RWPE2 (cell line): ENCODE measurements around the gene MIR17HG.
"Not testable (repeated sequence)": the region's sequence is repeated elsewhere in the genome, so short reads cannot be mapped to it uniquely, and the experiment has no call there.

ENCODE experiments used
- ATAC-seq: fragments of 200-7000 bp; cut with Tn5 transposase; 3 replicates; pipeline ENCODE4 v1.9.1; 2021; ENCODE audit warnings: low read depth
- DNase-seq: peaks from one replicate; pipeline ENCODE4 v3.0.0-alpha.2; 2020; ENCODE audit warnings: low spot score
- H3K27ac ChIP-seq: fragments of 450-650 bp; 2 replicates; pipeline ENCODE4 v1.5.1; 2017; ENCODE audit warnings: mild to moderate bottlenecking; ENCODE audit not compliant: poor library complexity, severe bottlenecking
- H3K27me3 ChIP-seq: fragments of 250-450 bp; sonication (Bioruptor Pico); 2 replicates; pipeline ENCODE4 v1.5.1; 2021; ENCODE audit warnings: mild to moderate bottlenecking, moderate library complexity; ENCODE audit not compliant: insufficient read depth, poor library complexity, severe bottlenecking
- H3K36me3 ChIP-seq: fragments of 250-450 bp; sonication (Bioruptor Pico); 2 replicates; pipeline ENCODE4 v1.5.1; 2020; ENCODE audit warnings: low read depth, mild to moderate bottlenecking, moderate library complexity
- H3K4me1 ChIP-seq: fragments of 250-450 bp; sonication (Bioruptor Pico); 2 replicates; pipeline ENCODE4 v1.5.1; 2021; ENCODE audit warnings: mild to moderate bottlenecking, moderate library complexity; ENCODE audit not compliant: insufficient read depth, poor library complexity, severe bottlenecking
- H3K4me3 ChIP-seq: fragments of 250-450 bp; sonication (Bioruptor Pico); 2 replicates; pipeline ENCODE4 v1.5.1; 2021; ENCODE audit warnings: mild to moderate bottlenecking, moderate library complexity; ENCODE audit not compliant: severe bottlenecking
- H3K9me3 ChIP-seq: fragments of 250-450 bp; sonication (Bioruptor Pico); 2 replicates; pipeline ENCODE4 v1.5.1; 2021; ENCODE audit warnings: mild to moderate bottlenecking, moderate library complexity; ENCODE audit not compliant: severe bottlenecking
- TF ChIP-seq, protein P1 (sequence below): fragments of 450-650 bp; IDR thresholded peaks from one replicate; pipeline ENCODE4 v1.5.1; 2017; ENCODE audit warnings: mild to moderate bottlenecking, moderate library complexity; ENCODE audit not compliant: poor library complexity, severe bottlenecking

The MIR17HG gene

DNA sequence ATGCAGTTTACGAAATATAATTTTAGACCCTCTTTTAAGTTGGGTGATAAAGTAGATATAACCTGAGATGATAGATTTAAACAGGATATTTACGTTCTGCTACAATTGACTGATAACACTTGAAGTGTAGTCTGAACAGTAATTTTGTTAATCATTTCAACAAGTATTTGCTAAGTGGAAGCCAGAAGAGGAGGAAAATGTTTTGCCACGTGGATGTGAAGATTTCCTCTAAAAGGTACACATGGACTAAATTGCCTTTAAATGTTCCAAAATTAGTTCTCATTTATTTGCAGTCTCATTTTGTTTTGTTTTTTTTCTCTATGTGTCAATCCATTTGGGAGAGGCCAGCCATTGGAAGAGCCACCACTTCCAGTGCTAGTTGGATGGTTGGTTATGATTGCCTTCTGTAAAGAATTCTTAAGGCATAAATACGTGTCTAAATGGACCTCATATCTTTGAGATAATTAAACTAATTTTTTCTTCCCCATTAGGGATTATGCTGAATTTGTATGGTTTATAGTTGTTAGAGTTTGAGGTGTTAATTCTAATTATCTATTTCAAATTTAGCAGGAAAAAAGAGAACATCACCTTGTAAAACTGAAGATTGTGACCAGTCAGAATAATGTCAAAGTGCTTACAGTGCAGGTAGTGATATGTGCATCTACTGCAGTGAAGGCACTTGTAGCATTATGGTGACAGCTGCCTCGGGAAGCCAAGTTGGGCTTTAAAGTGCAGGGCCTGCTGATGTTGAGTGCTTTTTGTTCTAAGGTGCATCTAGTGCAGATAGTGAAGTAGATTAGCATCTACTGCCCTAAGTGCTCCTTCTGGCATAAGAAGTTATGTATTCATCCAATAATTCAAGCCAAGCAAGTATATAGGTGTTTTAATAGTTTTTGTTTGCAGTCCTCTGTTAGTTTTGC lies 2.8 kb downstream of the MIR17HG start:
- Histone ChIP-seq H3K27me3 (peaks cover 19% of the 10 kb centered on the region), H3K9me3 (peaks cover 9% of the 10 kb centered on the region), H3K4me1 (peaks cover 17% of the 10 kb centered on the region), H3K4me3 (peak overlapping the region; percentile 83), H3K27ac (peak overlapping the region; percentile 88), H3K36me3 (peaks cover 62% of the 10 kb centered on the region)
- TF ChIP-seq, protein P1, sequence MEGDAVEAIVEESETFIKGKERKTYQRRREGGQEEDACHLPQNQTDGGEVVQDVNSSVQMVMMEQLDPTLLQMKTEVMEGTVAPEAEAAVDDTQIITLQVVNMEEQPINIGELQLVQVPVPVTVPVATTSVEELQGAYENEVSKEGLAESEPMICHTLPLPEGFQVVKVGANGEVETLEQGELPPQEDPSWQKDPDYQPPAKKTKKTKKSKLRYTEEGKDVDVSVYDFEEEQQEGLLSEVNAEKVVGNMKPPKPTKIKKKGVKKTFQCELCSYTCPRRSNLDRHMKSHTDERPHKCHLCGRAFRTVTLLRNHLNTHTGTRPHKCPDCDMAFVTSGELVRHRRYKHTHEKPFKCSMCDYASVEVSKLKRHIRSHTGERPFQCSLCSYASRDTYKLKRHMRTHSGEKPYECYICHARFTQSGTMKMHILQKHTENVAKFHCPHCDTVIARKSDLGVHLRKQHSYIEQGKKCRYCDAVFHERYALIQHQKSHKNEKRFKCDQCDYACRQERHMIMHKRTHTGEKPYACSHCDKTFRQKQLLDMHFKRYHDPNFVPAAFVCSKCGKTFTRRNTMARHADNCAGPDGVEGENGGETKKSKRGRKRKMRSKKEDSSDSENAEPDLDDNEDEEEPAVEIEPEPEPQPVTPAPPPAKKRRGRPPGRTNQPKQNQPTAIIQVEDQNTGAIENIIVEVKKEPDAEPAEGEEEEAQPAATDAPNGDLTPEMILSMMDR = no peak
- no peak for DNase-seq
- ATAC-seq = no peak

DNA sequence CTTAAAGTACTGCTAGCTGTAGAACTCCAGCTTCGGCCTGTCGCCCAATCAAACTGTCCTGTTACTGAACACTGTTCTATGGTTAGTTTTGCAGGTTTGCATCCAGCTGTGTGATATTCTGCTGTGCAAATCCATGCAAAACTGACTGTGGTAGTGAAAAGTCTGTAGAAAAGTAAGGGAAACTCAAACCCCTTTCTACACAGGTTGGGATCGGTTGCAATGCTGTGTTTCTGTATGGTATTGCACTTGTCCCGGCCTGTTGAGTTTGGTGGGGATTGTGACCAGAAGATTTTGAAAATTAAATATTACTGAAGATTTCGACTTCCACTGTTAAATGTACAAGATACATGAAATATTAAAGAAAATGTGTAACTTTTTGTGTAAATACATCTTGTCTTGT lies 3.6 kb downstream of the MIR17HG start:
- DNase-seq (no peak), ATAC-seq (no peak)
- Histone ChIP-seq H3K27me3 (peaks cover 10% of the 10 kb centered on the region), H3K36me3 (peaks cover 70% of the 10 kb centered on the region), H3K4me3 (no peak overlapping the region), H3K27ac (no peak overlapping the region), H3K9me3 (peaks cover 9% of the 10 kb centered on the region), H3K4me1 (peaks cover 17% of the 10 kb centered on the region)
- TF ChIP-seq, protein P1 = no peak

DNA sequence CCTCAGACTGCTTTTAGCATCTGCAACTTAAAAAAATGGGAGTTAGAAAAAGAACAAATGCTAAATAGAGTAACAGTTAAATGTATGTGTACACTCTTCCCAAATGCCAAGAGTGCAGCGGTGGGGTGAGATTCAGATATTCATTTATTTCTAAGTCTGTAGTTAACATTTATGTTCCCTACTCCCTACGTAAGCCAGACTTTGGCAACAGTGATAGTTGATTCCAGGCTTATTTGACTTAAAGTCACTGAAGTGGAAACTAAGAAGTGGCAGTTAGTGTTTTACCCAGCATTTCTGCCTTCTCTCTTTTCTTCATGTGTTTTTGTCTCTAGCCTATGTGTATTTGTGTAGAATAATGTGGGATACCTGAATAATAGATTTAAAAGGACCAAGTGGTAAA lies 4.5 kb downstream of the MIR17HG start:
- DNase-seq (no peak), ATAC-seq (no peak)
- Histone ChIP-seq H3K4me1 (peaks cover 17% of the 10 kb centered on the region), H3K27me3 (peaks cover 1% of the 10 kb centered on the region), H3K4me3 (no peak overlapping the region), H3K9me3 (peaks cover 9% of the 10 kb centered on the region), H3K27ac (no peak overlapping the region), H3K36me3 (peaks cover 79% of the 10 kb centered on the region)
- TF ChIP-seq, protein P1 = no peak

DNA sequence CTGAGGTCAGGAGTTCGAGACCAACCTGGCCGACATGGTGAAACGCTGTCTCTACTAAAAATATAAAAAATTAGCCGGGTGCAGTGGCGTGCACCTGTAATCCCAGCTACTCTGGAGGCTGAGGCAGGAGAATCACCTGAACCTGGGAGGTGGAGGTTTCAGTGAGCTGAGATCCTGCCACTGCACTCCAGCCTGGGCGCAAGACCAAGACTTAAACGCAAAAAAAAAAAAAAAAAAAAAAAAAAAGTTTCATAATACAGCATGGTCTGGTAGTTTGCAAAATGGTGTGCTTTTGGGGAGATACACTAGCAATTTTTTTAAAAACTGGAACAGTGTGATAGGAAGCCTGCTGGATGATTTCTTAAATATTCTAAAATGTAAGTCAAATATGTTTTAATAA lies 5.4 kb downstream of the MIR17HG start:
- ATAC-seq, H3K27me3 ChIP-seq, H3K9me3 ChIP-seq, H3K27ac ChIP-seq, DNase-seq, H3K4me3 ChIP-seq: not testable (repeated sequence)
- Histone ChIP-seq H3K36me3 (peaks cover 83% of the 10 kb centered on the region), H3K4me1 (peaks cover 17% of the 10 kb centered on the region)

DNA sequence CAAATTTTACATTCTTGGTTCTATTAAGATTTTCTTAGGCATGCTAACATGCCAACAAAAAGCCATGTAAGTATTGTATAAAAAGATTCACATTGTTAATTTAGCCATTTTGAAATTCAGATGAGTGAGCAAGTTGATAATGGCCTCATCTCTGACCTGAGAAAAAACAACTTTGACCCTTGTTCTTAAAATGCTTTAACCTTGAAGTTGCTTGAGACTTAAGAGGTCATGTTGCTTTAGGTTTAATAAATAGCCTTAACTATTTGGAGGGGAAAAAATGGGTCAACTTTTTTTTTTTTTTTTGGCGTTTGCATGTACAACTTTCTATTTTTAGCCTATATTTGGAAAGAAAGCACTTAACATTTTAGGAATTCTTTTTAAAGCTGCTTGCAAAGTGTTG lies 6.0 kb downstream of the MIR17HG start:
- H3K4me3 ChIP-seq = no peak overlapping the region
- TF ChIP-seq, protein P1 = no peak
- no peak overlapping the region for H3K27ac ChIP-seq
- peaks cover 9% of the 10 kb centered on the region for H3K9me3 ChIP-seq
- peaks cover 83% of the 10 kb centered on the region for H3K36me3 ChIP-seq
- H3K27me3 ChIP-seq = no peaks in the 10 kb centered on the region
- ATAC-seq = no peak
- peaks cover 17% of the 10 kb centered on the region for H3K4me1 ChIP-seq
- DNase-seq = no peak
